ENCODE measurements around the gene FGL2. TPM values are rescaled to one million over a fixed set of nuclear protein-coding genes. Genes with fewer than 3 reads are reported as not detected.

The FGL2 gene, protein sequence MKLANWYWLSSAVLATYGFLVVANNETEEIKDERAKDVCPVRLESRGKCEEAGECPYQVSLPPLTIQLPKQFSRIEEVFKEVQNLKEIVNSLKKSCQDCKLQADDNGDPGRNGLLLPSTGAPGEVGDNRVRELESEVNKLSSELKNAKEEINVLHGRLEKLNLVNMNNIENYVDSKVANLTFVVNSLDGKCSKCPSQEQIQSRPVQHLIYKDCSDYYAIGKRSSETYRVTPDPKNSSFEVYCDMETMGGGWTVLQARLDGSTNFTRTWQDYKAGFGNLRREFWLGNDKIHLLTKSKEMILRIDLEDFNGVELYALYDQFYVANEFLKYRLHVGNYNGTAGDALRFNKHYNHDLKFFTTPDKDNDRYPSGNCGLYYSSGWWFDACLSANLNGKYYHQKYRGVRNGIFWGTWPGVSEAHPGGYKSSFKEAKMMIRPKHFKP
- polyA plus RNA-seq (2013, experiment 1 of 2): 0.07 TPM
- polyA plus RNA-seq (2013, experiment 2 of 2): not detected

DNA sequence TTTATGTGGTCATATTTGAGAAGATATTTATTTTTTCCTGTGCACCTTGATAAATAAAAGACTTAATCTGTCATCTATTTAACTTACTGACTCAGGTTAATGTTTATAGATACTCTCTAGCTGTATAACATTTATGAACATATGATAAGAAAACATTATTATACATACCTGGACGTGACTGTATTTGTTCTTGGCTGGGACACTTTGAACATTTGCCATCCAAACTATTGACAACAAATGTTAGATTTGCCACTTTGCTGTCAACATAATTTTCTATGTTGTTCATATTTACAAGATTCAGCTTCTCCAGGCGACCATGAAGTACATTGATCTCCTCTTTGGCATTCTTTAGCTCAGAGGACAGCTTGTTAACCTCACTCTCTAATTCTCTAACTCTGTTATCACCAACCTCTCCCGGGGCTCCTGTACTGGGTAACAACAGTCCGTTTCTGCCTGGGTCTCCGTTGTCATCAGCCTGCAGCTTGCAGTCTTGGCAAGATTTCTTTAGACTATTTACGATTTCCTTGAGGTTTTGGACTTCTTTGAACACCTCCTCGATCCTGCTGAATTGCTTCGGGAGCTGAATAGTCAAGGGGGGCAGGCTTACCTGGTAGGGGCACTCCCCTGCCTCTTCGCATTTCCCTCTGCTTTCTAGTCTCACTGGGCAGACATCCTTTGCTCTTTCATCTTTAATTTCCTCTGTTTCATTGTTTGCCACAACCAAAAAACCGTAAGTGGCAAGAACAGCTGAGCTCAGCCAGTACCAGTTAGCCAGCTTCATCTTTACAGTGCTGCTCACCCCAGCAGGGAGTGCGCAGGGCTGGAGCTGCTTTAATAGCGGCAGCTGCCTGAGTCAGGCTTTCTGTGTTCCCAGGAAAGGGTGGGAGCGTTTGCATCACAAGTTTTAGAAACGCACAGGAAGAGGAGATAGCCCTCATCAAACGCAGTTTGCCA, at the start of gene FGL2:
TSS of gene FGL2 (minus strand) at position 807 of the 954 bp plus-strand sequence. CDS start at position 781, 26 bp downstream.
- Histone ChIP-seq H3K4me1 (ENCODE audit: control insufficient read depth, insufficient read depth, low read length, poor library complexity, severe bottlenecking) (no peaks in the 10 kb centered on the region), H3K27ac (ENCODE audit: low read depth, low read length, severe bottlenecking) (no peak within 1 kb of the TSS), H3K9me3 (ENCODE audit: control insufficient read depth, low read length) (no peaks in the 10 kb centered on the region), H3K4me3 (ENCODE audit: extremely low read depth, insufficient read depth, low read length, poor library complexity, severe bottlenecking) (no peak within 1 kb of the TSS), H3K36me3 (ENCODE audit: control insufficient read depth, insufficient read depth, low read length) (no peaks in the 10 kb centered on the region)
- WGBS, 2 experiments (ENCODE audit: insufficient coverage in 2 of 2): 34 to 38% methylated on average over 9 of the region's 15 CpGs

DNA sequence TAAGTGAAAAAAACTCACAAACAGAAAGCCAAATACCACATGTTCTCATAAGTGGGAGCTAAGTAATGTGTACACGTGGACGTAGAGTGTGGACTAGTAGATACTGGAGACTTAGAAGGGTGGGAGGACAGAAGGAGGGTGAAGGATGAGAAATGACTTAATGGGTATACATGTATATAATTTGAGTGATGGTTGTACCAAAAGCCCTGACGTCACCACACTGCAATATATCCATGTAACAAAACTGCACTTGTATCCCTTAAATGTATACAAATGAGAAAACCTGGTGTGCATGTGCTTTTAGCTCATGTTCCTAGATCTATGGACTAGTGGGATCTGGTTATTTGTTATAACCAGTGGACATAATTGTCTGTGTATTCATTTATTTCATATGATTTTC, 48.5 kb upstream of the FGL2 start:
- 80% methylated on average over 2 of the region's 3 CpGs; no CpG with 5 or more reads in 1 of the 2 experiments for WGBS, 2 experiments (ENCODE audit: insufficient coverage in 2 of 2)
- Histone ChIP-seq H3K9me3 (ENCODE audit: control insufficient read depth, low read length) (no peaks in the 10 kb centered on the region), H3K4me3 (ENCODE audit: extremely low read depth, insufficient read depth, low read length, poor library complexity, severe bottlenecking) (no peak overlapping the region), H3K27ac (ENCODE audit: low read depth, low read length, severe bottlenecking) (no peak overlapping the region), H3K36me3 (ENCODE audit: control insufficient read depth, insufficient read depth, low read length) (no peaks in the 10 kb centered on the region), H3K4me1 (ENCODE audit: control insufficient read depth, insufficient read depth, low read length, poor library complexity, severe bottlenecking) (peaks cover 10% of the 10 kb centered on the region)

DNA sequence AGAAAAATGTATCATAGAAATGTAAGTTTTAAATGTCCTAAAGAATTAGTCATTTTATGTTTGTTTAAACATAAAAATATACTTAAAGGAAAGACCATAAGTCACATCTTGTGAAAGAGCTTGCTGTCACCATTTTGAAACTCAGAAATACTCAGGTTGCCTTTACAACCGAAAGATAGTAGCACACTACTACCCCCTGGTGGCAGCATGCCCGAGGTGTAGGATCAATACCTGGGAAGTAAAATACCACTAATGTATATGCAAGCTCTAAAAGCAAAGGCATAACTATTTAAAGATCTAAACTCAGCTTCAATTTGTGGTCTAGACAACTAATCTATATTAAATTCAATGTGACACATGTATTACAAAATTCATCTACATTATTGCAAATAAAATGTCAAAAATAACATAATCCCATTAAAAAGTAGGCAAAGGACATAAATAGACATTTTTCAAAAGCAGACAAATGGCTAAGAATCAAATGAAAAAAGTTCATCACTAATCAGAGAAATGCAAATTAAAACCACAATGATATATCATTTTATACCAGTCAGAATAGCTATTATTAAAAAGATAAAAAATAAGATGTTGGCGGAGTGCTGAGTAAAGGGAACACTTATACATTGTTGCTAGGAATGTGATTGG, 47.7 kb upstream of the FGL2 start:
- WGBS, 2 experiments (ENCODE audit: insufficient coverage in 2 of 2): 0% methylated on average over 1 of the region's 3 CpGs; no CpG with 5 or more reads in 1 of the 2 experiments
- peaks cover 10% of the 10 kb centered on the region for H3K4me1 ChIP-seq (ENCODE audit: control insufficient read depth, insufficient read depth, low read length, poor library complexity, severe bottlenecking)
- H3K27ac ChIP-seq (ENCODE audit: low read depth, low read length, severe bottlenecking): no peak overlapping the region
- H3K36me3 ChIP-seq (ENCODE audit: control insufficient read depth, insufficient read depth, low read length): no peaks in the 10 kb centered on the region
- H3K4me3 ChIP-seq (ENCODE audit: extremely low read depth, insufficient read depth, low read length, poor library complexity, severe bottlenecking): no peak overlapping the region
- no peaks in the 10 kb centered on the region for H3K9me3 ChIP-seq (ENCODE audit: control insufficient read depth, low read length)

DNA sequence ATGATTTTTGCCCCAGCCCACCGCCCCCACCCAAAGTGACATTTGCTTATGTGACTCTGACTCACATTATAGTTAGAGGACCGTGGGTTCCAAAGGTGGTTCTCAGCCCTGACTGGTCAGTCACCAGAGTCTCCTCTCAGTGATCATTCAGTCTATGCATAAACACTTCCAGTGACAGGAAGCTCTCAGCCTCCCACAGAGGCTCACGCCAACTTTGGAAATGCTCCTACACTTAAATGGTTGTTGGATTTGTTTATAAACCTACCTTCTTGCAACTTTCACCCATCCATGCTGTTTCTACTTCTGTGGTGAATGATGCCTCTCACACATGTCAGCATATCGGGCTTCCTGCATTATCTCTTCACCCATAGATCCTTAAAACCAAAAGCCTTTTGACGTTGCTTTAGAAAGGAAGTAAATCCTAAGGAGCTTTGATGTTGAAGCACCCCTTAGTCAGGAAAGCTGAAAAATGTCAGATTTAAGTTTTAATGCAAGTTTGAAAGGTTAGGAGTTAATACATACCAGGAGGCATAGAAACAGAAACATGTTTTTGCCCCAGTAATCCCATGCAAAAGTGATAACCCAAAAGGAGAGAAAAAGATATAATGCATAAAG, 46.5 kb upstream of the FGL2 start:
- Histone ChIP-seq H3K4me1 (ENCODE audit: control insufficient read depth, insufficient read depth, low read length, poor library complexity, severe bottlenecking) (peaks cover 10% of the 10 kb centered on the region), H3K4me3 (ENCODE audit: extremely low read depth, insufficient read depth, low read length, poor library complexity, severe bottlenecking) (no peak overlapping the region), H3K27ac (ENCODE audit: low read depth, low read length, severe bottlenecking) (peak overlapping the region; percentile 31), H3K36me3 (ENCODE audit: control insufficient read depth, insufficient read depth, low read length) (no peaks in the 10 kb centered on the region), H3K9me3 (ENCODE audit: control insufficient read depth, low read length) (no peaks in the 10 kb centered on the region)
- WGBS, 2 experiments (ENCODE audit: insufficient coverage in 2 of 2): 56 to 100% methylated on average over 1 to 3 of the region's 5 CpGs

DNA sequence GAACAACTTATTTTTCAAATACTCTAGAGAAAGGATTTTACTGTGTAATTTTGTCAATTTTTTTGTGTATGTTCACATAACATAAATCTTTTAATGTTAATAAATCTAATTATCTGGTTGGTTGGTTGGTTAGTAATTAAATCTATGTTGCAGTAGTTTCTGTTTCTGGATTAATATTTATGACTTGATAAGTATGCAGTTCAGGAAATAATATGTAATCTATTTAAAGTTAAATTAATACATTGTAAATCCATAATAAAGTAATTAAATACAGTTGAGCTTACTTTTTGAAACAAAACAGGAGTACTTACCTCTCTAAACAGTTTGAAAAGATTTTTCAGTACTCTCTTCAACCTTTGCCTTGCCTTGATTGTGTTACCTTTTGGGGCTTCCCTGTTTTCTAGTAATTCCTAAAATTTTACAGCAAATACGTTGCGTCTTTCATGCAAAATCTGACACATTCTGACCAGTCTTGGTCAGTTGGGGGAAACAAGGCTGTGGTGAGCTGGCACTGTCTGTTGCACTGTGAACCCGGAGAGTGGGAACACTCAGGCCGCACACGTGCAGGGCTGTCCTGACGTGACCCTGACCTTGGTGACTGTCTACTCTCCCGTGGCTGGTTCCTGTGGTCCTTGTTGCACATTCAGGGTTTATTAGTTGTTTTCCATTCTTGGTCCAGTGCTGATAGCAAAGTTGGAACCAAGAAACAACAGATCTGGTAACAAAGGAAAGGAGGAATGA, 45.6 kb upstream of the FGL2 start:
- H3K4me1 ChIP-seq (ENCODE audit: control insufficient read depth, insufficient read depth, low read length, poor library complexity, severe bottlenecking): peaks cover 10% of the 10 kb centered on the region
- no peak overlapping the region for H3K27ac ChIP-seq (ENCODE audit: low read depth, low read length, severe bottlenecking)
- 91 to 98% methylated on average over 4 to 7 of the region's 7 CpGs for WGBS, 2 experiments (ENCODE audit: insufficient coverage in 2 of 2)
- no peaks in the 10 kb centered on the region for H3K9me3 ChIP-seq (ENCODE audit: control insufficient read depth, low read length)
- no peak overlapping the region for H3K4me3 ChIP-seq (ENCODE audit: extremely low read depth, insufficient read depth, low read length, poor library complexity, severe bottlenecking)
- no peaks in the 10 kb centered on the region for H3K36me3 ChIP-seq (ENCODE audit: control insufficient read depth, insufficient read depth, low read length)

DNA sequence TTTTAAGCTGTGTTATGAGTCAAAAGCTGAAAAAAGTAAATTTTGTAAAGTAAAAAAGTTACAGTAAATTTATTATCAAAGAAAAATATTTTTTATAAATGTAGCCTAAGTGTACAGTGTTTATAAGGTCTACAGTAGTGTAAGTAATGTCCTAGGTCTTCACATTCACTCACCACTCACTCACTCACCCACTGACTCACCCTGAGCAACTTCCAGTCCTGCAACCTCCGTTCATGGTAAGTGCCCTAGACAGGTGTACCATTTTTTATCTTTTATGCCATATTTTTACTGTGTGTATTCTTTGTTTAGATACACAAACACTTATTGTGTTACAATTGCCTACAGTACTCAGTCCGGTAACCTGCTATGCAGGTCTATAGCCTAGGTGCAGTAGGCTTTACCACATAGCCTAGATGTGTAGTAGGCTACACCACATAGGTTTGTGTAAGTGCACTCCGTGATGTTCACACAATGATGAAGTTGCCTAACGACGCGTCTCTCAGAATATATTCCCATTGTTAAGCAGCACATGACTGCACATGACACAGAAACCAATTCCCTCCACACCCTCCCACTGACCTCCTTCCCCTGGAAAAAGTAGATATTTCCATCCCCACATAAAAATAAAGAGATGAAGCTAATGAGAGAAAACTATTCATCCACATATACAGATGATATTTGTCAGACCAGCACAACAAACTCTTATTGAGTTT, 44.8 kb upstream of the FGL2 start:
- Histone ChIP-seq H3K27ac (ENCODE audit: low read depth, low read length, severe bottlenecking) (no peak overlapping the region), H3K9me3 (ENCODE audit: control insufficient read depth, low read length) (no peaks in the 10 kb centered on the region), H3K4me3 (ENCODE audit: extremely low read depth, insufficient read depth, low read length, poor library complexity, severe bottlenecking) (no peak overlapping the region), H3K4me1 (ENCODE audit: control insufficient read depth, insufficient read depth, low read length, poor library complexity, severe bottlenecking) (peaks cover 10% of the 10 kb centered on the region), H3K36me3 (ENCODE audit: control insufficient read depth, insufficient read depth, low read length) (no peaks in the 10 kb centered on the region)
- 97 to 100% methylated on average over 5 of the region's 6 CpGs for WGBS, 2 experiments (ENCODE audit: insufficient coverage in 2 of 2)

DNA sequence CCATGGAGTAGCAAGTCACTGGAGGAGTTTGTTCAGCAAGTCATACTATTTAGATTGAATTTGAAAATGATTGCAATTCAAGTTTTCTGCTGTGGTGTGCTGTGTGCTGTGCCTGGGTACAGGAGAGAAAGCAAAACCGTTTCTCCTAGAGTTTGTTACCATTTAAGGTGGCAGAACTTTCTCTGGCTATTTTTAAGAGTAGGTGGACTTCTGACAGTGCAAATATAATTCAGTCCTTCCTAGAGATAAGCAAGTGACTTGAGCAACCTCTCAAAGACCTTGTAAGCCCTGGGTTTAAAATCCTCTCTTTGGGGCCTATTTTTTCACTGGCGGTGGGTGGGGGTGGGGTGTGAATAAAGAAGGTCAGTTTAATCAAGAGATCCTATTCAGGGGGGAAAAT, 42.9 kb upstream of the FGL2 start:
- Histone ChIP-seq H3K4me1 (ENCODE audit: control insufficient read depth, insufficient read depth, low read length, poor library complexity, severe bottlenecking) (peaks cover 10% of the 10 kb centered on the region), H3K9me3 (ENCODE audit: control insufficient read depth, low read length) (no peaks in the 10 kb centered on the region), H3K27ac (ENCODE audit: low read depth, low read length, severe bottlenecking) (no peak overlapping the region), H3K36me3 (ENCODE audit: control insufficient read depth, insufficient read depth, low read length) (no peaks in the 10 kb centered on the region), H3K4me3 (ENCODE audit: extremely low read depth, insufficient read depth, low read length, poor library complexity, severe bottlenecking) (no peak overlapping the region)
- WGBS, 2 experiments (ENCODE audit: insufficient coverage in 2 of 2): 71% methylated on average over 1 of the region's 2 CpGs; no CpG with 5 or more reads in 1 of the 2 experiments

DNA sequence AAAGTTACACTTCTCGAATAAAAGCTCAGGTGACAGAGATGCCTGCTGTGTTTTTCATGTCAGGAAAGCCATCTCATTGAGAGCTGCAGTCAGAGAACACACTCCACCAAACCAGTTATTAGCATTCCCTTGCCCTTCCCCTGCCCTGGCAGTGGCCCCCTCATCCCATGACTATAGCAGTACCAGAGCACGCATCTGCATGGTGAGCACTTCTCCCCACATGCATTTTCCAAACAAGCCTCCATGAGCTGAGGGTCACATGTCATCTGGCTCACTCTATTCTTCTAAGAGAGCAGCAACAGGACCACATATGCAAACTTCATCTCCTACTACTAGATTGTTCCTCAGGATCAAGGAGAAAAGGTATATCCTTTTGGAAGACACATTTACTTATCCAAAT, 42.4 kb upstream of the FGL2 start:
- no peak overlapping the region for H3K27ac ChIP-seq (ENCODE audit: low read depth, low read length, severe bottlenecking)
- H3K4me3 ChIP-seq (ENCODE audit: extremely low read depth, insufficient read depth, low read length, poor library complexity, severe bottlenecking): no peak overlapping the region
- WGBS, 2 experiments (ENCODE audit: insufficient coverage in 2 of 2): 89 to 90% methylated on average over 2 of the region's 2 CpGs
- no peaks in the 10 kb centered on the region for H3K9me3 ChIP-seq (ENCODE audit: control insufficient read depth, low read length)
- H3K36me3 ChIP-seq (ENCODE audit: control insufficient read depth, insufficient read depth, low read length): no peaks in the 10 kb centered on the region
- H3K4me1 ChIP-seq (ENCODE audit: control insufficient read depth, insufficient read depth, low read length, poor library complexity, severe bottlenecking): peaks cover 10% of the 10 kb centered on the region

DNA sequence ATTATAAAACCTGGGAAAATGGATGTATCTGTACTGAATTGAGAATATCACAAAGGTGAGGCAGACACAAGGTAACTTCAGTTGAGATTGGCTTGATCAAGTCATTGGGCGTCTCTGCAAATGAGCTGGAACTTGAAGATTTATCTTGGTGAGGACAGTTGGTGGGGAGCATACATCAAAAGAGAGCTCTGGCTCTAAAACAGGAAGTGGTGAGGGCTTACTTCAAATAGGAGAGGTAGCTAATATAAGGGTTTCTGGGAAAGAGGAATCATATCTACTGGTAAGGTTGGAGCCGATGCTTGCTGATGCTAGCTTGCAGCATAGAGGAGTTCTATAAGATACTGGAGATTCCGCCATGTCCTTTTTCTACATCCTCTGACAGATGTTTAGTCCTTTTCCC, 39.9 kb upstream of the FGL2 start:
- no peaks in the 10 kb centered on the region for H3K4me1 ChIP-seq (ENCODE audit: control insufficient read depth, insufficient read depth, low read length, poor library complexity, severe bottlenecking)
- H3K36me3 ChIP-seq (ENCODE audit: control insufficient read depth, insufficient read depth, low read length): no peaks in the 10 kb centered on the region
- H3K9me3 ChIP-seq (ENCODE audit: control insufficient read depth, low read length): no peaks in the 10 kb centered on the region
- WGBS, 2 experiments (ENCODE audit: insufficient coverage in 2 of 2): 88 to 89% methylated on average over 1 to 2 of the region's 3 CpGs
- H3K27ac ChIP-seq (ENCODE audit: low read depth, low read length, severe bottlenecking): no peak overlapping the region
- no peak overlapping the region for H3K4me3 ChIP-seq (ENCODE audit: extremely low read depth, insufficient read depth, low read length, poor library complexity, severe bottlenecking)

Measured in mesodermal cell (in vitro differentiated cells).